ENCODE measurements around the gene WDR31. TPM values are rescaled to one million over a fixed set of nuclear protein-coding genes. Genes with fewer than 3 reads are reported as not detected.
A peak's percentile ranks its signal among the peaks of the same experiment; 100 is the strongest.

Gene WDR31
- total RNA-seq, 1 donor from 2014 or later = 0.21 TPM

GRCh38 chr9:113361304-113362018 is 21.4 kb upstream of the WDR31 start:
- intact Hi-C loops (cut with DNase I) = no loop called here
- DNase-seq (ENCODE audit: low spot score in 2 of 2) = no peak
- H3K4me3 ChIP-seq = no peak overlapping the region
- no peaks in the 10 kb centered on the region for H3K9me3 ChIP-seq
- H3K27ac ChIP-seq = no peak overlapping the region
- TF ChIP-seq CTCF (IDR thresholded peaks at IDR 0.05) = no peak
- no peaks in the 10 kb centered on the region for H3K36me3 ChIP-seq
- no peaks in the 10 kb centered on the region for H3K4me1 ChIP-seq
- H3K27me3 ChIP-seq = no peaks in the 10 kb centered on the region

GRCh38 chr9:113360242-113360842 is 20.3 kb upstream of the WDR31 start:
- Histone ChIP-seq H3K27me3 (no peaks in the 10 kb centered on the region), H3K36me3 (no peaks in the 10 kb centered on the region), H3K4me3 (no peak overlapping the region), H3K4me1 (no peaks in the 10 kb centered on the region), H3K9me3 (no peaks in the 10 kb centered on the region), H3K27ac (no peak overlapping the region)
- no peak for DNase-seq (ENCODE audit: low spot score in 2 of 2)
- TF ChIP-seq CTCF (IDR thresholded peaks at IDR 0.05) = no peak
- intact Hi-C loops (cut with DNase I) = no loop called here

- intact Hi-C loops (cut with DNase I) = no loop called here
- Histone ChIP-seq H3K9me3 (no peaks in the 10 kb centered on the region), H3K4me1 (no peaks in the 10 kb centered on the region), H3K27ac (no peak overlapping the region), H3K36me3 (no peaks in the 10 kb centered on the region), H3K4me3 (no peak overlapping the region), H3K27me3 (no peaks in the 10 kb centered on the region)
- no peak for TF ChIP-seq CTCF (IDR thresholded peaks at IDR 0.05)
- peak in 1 of 2 donors; percentile 19 for DNase-seq (ENCODE audit: low spot score in 2 of 2)
Observed at GRCh38 chr9:113359385-113359784, 19.3 kb upstream of the WDR31 start.

GRCh38 chr9:113356686-113357292 is 16.7 kb upstream of the WDR31 start:
- no peaks in the 10 kb centered on the region for H3K9me3 ChIP-seq
- intact Hi-C loops (cut with DNase I) = no loop called here
- no peaks in the 10 kb centered on the region for H3K4me1 ChIP-seq
- H3K27ac ChIP-seq = no peak overlapping the region
- no peaks in the 10 kb centered on the region for H3K27me3 ChIP-seq
- TF ChIP-seq CTCF (IDR thresholded peaks at IDR 0.05) = no peak
- DNase-seq (ENCODE audit: low spot score in 2 of 2) = peak in 1 of 2 donors; percentile 12
- H3K4me3 ChIP-seq = no peak overlapping the region
- no peaks in the 10 kb centered on the region for H3K36me3 ChIP-seq

- intact Hi-C loops (cut with DNase I) = no loop called here
- H3K27me3 ChIP-seq = no peaks in the 10 kb centered on the region
Observed at GRCh38 chr9:113355040-113355596, 15.0 kb upstream of the WDR31 start.

More at GRCh38 chr9:113355040-113355596, 15.0 kb upstream of the WDR31 start:
- TF ChIP-seq CTCF (IDR thresholded peaks at IDR 0.05) = no peak
- Histone ChIP-seq H3K4me3 (no peak overlapping the region), H3K9me3 (no peaks in the 10 kb centered on the region), H3K4me1 (peaks cover 0 to under 1% of the 10 kb centered on the region in 2 donors), H3K36me3 (no peaks in the 10 kb centered on the region), H3K27ac (no peak overlapping the region)
- DNase-seq (ENCODE audit: low spot score in 2 of 2) = no peak
